EL (cell line): Measurements from ENCODE around the gene CORO2B.

Experiments
- DNase-seq: peaks from one replicate; pipeline ENCODE4 v3.0.0-alpha.2; 2016

CORO2B gene

GRCh38 chr15:68593341-68593740, 14.5 kb downstream of the CORO2B start:
- DNase-seq = no peak

GRCh38 chr15:68593828-68594532, 15.2 kb downstream of the CORO2B start:
- DNase-seq = no peak

- no peak for DNase-seq
Measured at GRCh38 chr15:68594533-68595259, 15.9 kb downstream of the CORO2B start.

GRCh38 chr15:68595260-68595564, 16.4 kb downstream of the CORO2B start:
- no peak for DNase-seq

- DNase-seq = no peak
Measured at GRCh38 chr15:68595761-68596160, 17.0 kb downstream of the CORO2B start.

- DNase-seq = no peak
Measured at GRCh38 chr15:68596691-68597090, 17.9 kb downstream of the CORO2B start.

GRCh38 chr15:68597581-68597980, 18.8 kb downstream of the CORO2B start:
- no peak for DNase-seq

- no peak for DNase-seq
Measured at GRCh38 chr15:68598171-68599152, 19.7 kb downstream of the CORO2B start.

- DNase-seq = no peak
Measured at GRCh38 chr15:68599153-68599545, 20.4 kb downstream of the CORO2B start.

- peak; percentile 77 for DNase-seq
Measured at GRCh38 chr15:68599560-68600071, 20.8 kb downstream of the CORO2B start.

GRCh38 chr15:68601206-68602197, 22.7 kb downstream of the CORO2B start:
- no peak for DNase-seq

- DNase-seq = no peak
Measured at GRCh38 chr15:68602459-68603215, 23.8 kb downstream of the CORO2B start.

- no peak for DNase-seq
Measured at GRCh38 chr15:68603216-68603595, 24.4 kb downstream of the CORO2B start.

GRCh38 chr15:68603951-68604350, 25.2 kb downstream of the CORO2B start:
- DNase-seq = no peak

- DNase-seq = peak; percentile 90
Measured at GRCh38 chr15:68604840-68605478, 26.2 kb downstream of the CORO2B start.

- DNase-seq = no peak
Measured at GRCh38 chr15:68606375-68606774, 27.6 kb downstream of the CORO2B start.

- DNase-seq = no peak
Measured at GRCh38 chr15:68608206-68608843, 29.5 kb downstream of the CORO2B start.

- DNase-seq = no peak
Measured at GRCh38 chr15:68608844-68609232, 30.0 kb downstream of the CORO2B start.

- no peak for DNase-seq
Measured at GRCh38 chr15:68609629-68610028, 30.8 kb downstream of the CORO2B start.

- DNase-seq = no peak
Measured at GRCh38 chr15:68610825-68611224, 32.0 kb downstream of the CORO2B start.
